Cardiac septum (tissue), 1 donor: ENCODE data around the gene ABCC9. TPM values are rescaled to one million over a fixed set of nuclear protein-coding genes. Genes with fewer than 3 reads are reported as not detected.
"Not testable (repeated sequence)": the region's sequence is repeated elsewhere in the genome, so short reads cannot be mapped to it uniquely, and the experiment has no call there.

Experiments used
- DNase-seq: peaks from one replicate; pipeline ENCODE4 v3.0.0-alpha.2; 2020; ENCODE audit warnings: low spot score
- intact Hi-C: fragments of 100-400 bp; cut with DNase I; formaldehyde crosslinking; loops from one replicate; pipeline ENCODE4 v1.14.0; 2022
- total RNA-seq: library from RNA; stranded (reverse); fragmentation: NEBNext Ultra II Directional; extraction: Animal tissue kit (Norgen Biotek cat#: 25700); gene quantifications from one replicate; pipeline ENCODE4 v1.2.1, GENCODE V29; 2021
- donor health status: DM: no; HTN: no; CAD: no.

The ABCC9 gene
- total RNA-seq, 1 donor from 2014 or later: 66.2 TPM

DNA sequence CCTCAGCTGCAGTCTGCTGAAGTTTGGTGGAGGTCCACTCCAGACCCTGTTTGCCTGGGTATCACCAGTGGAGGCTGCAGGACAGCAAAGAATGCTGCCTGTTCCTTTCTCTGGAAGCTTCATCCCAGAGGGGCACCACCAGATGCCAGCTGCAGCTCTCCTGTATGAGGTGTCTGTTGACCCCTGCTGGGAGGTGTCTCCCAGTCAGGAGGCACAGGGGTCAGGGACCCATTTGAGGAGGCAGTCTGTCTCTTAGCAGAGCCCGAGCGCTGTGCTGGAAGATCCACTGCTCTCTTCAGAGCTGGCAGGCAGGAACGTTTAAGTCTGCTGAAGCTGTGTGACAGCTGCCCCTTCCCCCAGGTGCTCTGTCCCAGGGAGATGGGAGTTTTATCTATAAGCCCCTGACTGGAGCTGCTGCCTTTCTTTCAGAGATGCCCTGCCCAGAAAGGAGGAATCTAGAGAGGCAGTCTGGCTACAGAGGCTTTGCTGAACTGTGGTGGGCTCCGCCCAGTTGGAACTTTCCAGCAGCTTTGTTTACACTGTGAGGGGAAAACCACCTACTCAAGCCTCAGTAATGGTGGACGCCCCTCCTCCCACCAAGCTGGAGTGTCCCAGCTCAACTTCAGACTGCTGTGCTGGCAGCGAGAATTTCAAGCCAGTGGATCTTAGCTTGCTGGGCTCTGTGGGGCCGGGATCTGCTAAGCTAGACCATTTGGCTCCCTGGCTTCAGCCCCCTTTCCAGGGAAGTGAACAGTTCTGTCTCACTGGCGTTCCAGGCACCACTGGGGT, 146.2 kb downstream of the ABCC9 start:
- DNase-seq, intact Hi-C loops: not testable (repeated sequence)

- DNase-seq, intact Hi-C loops: not testable (repeated sequence)
These were observed 151.5 kb downstream of the ABCC9 start for GRCh38 chr12:21789687-21790086.

DNA sequence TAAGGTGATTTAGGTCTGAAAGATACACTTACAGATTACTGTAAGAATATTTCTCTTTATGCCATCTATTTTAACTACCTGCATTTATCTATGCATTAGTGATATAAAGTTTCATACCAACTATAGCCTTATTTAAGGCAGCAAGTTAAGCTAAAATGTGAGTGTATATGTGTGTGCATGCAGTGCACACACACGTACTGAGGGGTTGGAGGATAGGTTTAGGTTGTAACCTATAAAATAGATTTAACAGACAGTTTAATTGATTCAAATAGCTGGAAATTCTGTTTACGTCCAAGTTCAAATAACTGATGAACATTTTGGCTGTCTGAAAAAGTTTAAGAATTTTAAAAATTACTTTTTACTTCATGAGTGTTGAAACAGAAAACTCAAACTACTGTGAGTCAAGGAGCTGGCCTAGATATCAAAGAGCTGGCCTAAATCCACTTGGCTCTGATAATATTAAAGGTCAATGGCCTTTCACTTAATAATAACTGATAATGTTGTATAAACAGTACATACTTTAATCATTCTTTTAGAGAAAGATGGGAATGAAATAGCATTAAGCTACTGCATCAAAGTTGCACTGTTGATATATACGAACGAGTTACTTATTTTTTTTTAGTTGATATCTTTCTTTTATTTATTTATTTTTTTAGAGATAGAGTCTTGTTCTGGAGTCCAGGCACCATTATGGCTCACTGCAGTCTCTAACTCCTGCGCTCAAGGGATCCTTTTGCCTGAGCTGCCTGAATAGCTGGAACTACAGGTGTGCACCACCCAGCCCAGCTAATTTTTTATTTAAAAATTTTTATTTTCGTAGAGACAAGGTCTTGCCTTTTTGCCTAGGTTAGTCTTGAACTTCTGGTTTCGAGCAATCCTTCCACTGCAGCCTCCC, 152.9 kb downstream of the ABCC9 start:
- intact Hi-C loops: no loop called here

GRCh38 chr12:21786041-21786531, 155.1 kb downstream of the ABCC9 start:
- DNase-seq: no peak
- intact Hi-C loops: no loop called here

More for the DNA sequence above, 152.9 kb downstream of the ABCC9 start:
- no peak for DNase-seq

- intact Hi-C loops, DNase-seq: not testable (repeated sequence)
These were observed 158.5 kb downstream of the ABCC9 start for GRCh38 chr12:21782723-21783122.

GRCh38 chr12:21780786-21781185, 160.4 kb downstream of the ABCC9 start:
- DNase-seq: no peak
- intact Hi-C loops: no loop called here

DNA sequence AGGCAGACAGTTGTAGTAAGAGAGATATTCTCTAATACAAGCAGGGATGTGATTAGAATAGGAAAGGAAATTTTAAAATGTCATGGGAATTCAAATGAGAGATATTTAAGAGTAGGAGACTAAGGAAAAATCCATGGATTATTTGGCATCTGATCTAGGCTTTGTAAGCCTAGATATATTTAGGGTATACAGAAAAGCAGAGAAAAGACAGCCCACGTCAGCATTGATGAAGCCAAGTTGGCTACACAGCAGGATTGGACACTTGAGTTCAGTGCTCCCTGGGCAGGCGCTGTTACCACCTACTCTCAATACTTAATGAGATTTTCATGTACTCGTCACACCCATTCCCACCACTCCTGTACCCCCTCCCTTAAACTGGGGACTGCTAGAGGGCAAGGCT, 165.1 kb downstream of the ABCC9 start:
- DNase-seq: no peak
- intact Hi-C loops: loop anchor here (5.0 kb wide), 1 partner anchor 56 kb away; no protein-coding TSS in a partner anchor

- DNase-seq: no peak
- intact Hi-C loops: loop anchor here (2.0 to 5.0 kb wide), 2 partner anchors 57 to 166 kb away; partner anchors contain the start of gene ABCC9
These were observed 165.9 kb downstream of the ABCC9 start for GRCh38 chr12:21775133-21775820.

GRCh38 chr12:21774358-21775132, 166.7 kb downstream of the ABCC9 start, which contains the start of gene KCNJ8:
TSS of gene KCNJ8 (minus strand) at chr12:21774706. CDS start at chr12:21773616, 1,090 bp downstream.
- intact Hi-C loops: loop anchor here (2.0 to 5.0 kb wide), 4 partner anchors 58 to 166 kb away; partner anchors contain the start of gene ABCC9
- DNase-seq: peak; percentile 90

- no peak for DNase-seq
- intact Hi-C loops: loop anchor here (2.0 to 5.0 kb wide), 3 partner anchors 62 to 167 kb away; partner anchors contain the start of gene ABCC9
These were observed 167.4 kb downstream of the ABCC9 start for GRCh38 chr12:21773806-21774205.

DNA sequence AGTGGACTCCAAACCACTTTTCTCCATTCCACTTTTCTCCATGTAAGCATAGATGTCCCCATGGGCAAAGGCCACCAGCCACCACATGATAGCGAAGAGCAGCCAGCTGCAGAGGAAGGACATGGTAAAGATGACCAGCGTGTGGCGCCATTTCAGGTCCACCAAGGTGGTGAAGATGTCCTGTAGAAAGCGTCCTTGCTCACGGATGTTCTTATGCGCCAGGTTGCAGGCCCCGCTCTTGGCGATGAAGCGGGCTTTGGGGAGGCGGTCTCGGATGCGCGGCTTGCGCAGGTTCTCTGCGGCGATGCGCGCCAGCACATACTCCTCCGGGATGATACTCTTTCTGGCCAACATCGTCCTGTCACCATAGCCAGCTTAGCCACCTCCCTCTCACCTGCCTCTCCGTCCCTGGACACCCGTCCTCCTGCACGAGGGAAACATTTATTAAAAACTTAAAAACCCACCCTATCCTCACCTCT, 167.9 kb downstream of the ABCC9 start:
- DNase-seq: peak; percentile 82
- intact Hi-C loops: loop anchor here (5.0 kb wide), 2 partner anchors 61 to 109 kb away; no protein-coding TSS in a partner anchor

DNA sequence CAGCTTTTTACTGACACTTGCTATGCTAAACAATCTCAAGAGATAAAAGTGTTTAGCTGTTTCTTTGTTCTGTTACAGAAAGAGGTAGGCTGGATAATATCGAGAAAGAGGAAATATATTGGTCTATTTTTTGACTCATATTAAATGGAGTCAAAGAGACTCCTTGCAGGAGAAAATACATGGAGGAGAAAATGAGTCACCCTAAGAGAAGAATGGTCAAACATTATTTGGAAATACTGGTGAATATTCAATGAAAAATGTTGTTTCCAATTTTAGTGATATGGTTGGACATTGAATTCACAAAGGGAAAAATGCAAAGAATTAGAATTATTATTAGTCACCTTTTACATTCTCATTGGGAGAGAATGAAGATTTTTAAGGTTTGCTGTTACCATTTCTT, 169.9 kb downstream of the ABCC9 start:
- DNase-seq: no peak
- intact Hi-C loops: loop anchor here (5.0 kb wide), 2 partner anchors 59 to 111 kb away; no protein-coding TSS in a partner anchor

GRCh38 chr12:21769307-21769706, 171.9 kb downstream of the ABCC9 start:
- intact Hi-C loops: no loop called here
- no peak for DNase-seq

- intact Hi-C loops: no loop called here
- DNase-seq: no peak
These were observed 174.8 kb downstream of the ABCC9 start for GRCh38 chr12:21766403-21766802.

DNA sequence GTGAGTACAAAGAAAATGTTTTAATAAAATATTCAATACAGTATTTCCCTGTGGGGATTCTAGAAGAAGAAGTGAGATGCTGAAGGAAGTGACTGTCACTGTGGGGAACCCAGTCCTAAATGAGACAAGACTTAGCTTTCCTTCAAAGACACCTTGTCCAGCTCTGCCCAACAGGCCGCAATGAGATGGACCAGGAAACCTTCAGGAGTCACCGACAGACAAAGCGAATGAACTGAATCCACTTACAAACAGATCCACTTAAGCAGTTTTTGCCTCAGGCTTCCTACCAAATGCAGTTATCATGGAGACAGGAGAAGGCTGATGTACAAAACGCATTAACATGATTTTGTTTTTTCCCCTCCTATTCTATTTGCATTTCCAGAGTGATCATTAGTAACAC, 176.3 kb downstream of the ABCC9 start:
- no peak for DNase-seq
- intact Hi-C loops: no loop called here

- no peak for DNase-seq
- intact Hi-C loops: no loop called here
These were observed 177.2 kb downstream of the ABCC9 start for GRCh38 chr12:21764065-21764464.

DNA sequence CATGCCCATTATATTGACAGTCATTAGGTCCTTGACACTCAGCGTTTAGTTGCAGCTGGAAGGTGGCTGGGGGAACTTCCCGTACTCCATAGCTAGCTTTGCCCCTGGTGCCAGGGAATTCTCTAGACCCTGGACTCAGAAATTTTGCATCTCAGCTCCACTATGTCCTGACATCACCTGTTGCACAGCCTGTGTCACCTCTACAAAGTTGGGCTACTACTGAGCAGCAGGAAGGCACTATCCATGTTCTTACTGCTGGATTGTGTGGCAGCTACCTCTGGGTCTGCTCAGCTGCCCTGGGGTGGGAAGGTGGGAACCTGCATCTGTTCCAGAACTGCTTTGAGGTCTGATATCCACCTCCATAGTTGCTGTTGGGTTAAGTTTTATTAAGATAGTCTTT, 177.7 kb downstream of the ABCC9 start:
- no peak for DNase-seq
- intact Hi-C loops: no loop called here

- DNase-seq: no peak
- intact Hi-C loops: no loop called here
These were observed 181.5 kb downstream of the ABCC9 start for GRCh38 chr12:21759737-21760136.
